DMS153 (cell line): ENCODE measurements around the gene RAPGEF2.
"Not testable (repeated sequence)": the region's sequence is repeated elsewhere in the genome, so short reads cannot be mapped to it uniquely, and the experiment has no call there.

Experiments used
- DNase-seq: peaks from one replicate; lab custom pipeline; 2025; lab: John Stamatoyannopoulos, UW

Gene RAPGEF2

GRCh38 chr4:159137176-159137575 lies 34.3 kb downstream of the RAPGEF2 start:
- peak; percentile 78 for DNase-seq

- DNase-seq = no peak
Observed at GRCh38 chr4:159138436-159138835, 35.6 kb downstream of the RAPGEF2 start.

GRCh38 chr4:159141193-159141592 lies 38.3 kb downstream of the RAPGEF2 start:
- no peak for DNase-seq

- no peak for DNase-seq
Observed at GRCh38 chr4:159142241-159142640, 39.4 kb downstream of the RAPGEF2 start.

- no peak for DNase-seq
Observed at GRCh38 chr4:159142681-159143384, 40.0 kb downstream of the RAPGEF2 start.

GRCh38 chr4:159143687-159144086 lies 40.8 kb downstream of the RAPGEF2 start:
- no peak for DNase-seq

- no peak for DNase-seq
Observed at GRCh38 chr4:159144112-159144694, 41.3 kb downstream of the RAPGEF2 start.

GRCh38 chr4:159145318-159145991 lies 42.6 kb downstream of the RAPGEF2 start:
- DNase-seq = no peak

GRCh38 chr4:159145992-159146330 lies 43.1 kb downstream of the RAPGEF2 start:
- no peak for DNase-seq

GRCh38 chr4:159146488-159146887 lies 43.6 kb downstream of the RAPGEF2 start:
- DNase-seq = peak; percentile 19

- DNase-seq = no peak
Observed at GRCh38 chr4:159148441-159148840, 45.6 kb downstream of the RAPGEF2 start.

- DNase-seq = no peak
Observed at GRCh38 chr4:159149666-159150065, 46.8 kb downstream of the RAPGEF2 start.

- no peak for DNase-seq
Observed at GRCh38 chr4:159150396-159150795, 47.5 kb downstream of the RAPGEF2 start.

GRCh38 chr4:159150821-159151390 lies 48.0 kb downstream of the RAPGEF2 start:
- no peak for DNase-seq

GRCh38 chr4:159151689-159152088 lies 48.8 kb downstream of the RAPGEF2 start:
- DNase-seq = no peak

GRCh38 chr4:159152181-159152580 lies 49.3 kb downstream of the RAPGEF2 start:
- DNase-seq = no peak

- no peak for DNase-seq
Observed at GRCh38 chr4:159153669-159154068, 50.8 kb downstream of the RAPGEF2 start.

GRCh38 chr4:159155119-159155518 lies 52.2 kb downstream of the RAPGEF2 start:
- DNase-seq = no peak

GRCh38 chr4:159158083-159158617 lies 55.3 kb downstream of the RAPGEF2 start:
- DNase-seq = no peak

GRCh38 chr4:159158985-159159384 lies 56.1 kb downstream of the RAPGEF2 start:
- DNase-seq = no peak

GRCh38 chr4:159159611-159160010 lies 56.7 kb downstream of the RAPGEF2 start:
- no peak for DNase-seq

GRCh38 chr4:159160242-159160641 lies 57.4 kb downstream of the RAPGEF2 start:
- DNase-seq = no peak

GRCh38 chr4:159161436-159161835 lies 58.6 kb downstream of the RAPGEF2 start:
- DNase-seq = not testable (repeated sequence)
